ENCODE results near the gene MTNR1A. TPM values are rescaled to one million over a fixed set of nuclear protein-coding genes. Genes with fewer than 3 reads are reported as not detected.

MTNR1A gene
- total RNA-seq, 1 experiment from 2014 or later: 0.84 TPM

GRCh38 chr4:186561748-186562147 lies 6.4 kb upstream of the MTNR1A start:
- CTCF ChIA-PET: no interaction called here
- POLR2A ChIA-PET: no interaction called here
- H2AFZ ChIP-seq (ENCODE audit: low read depth, low read length, poor library complexity, severe bottlenecking): no peak overlapping the region
- RAD21 ChIA-PET (ENCODE audit: low non-redundant PET in 1 of 2, low total read pairs in 2 of 2, uncharacterized antibody in 2 of 2, unreplicated experiment in 2 of 2): no interaction called here
- no peaks in the 10 kb centered on the region for H3K36me3 ChIP-seq (ENCODE audit: control insufficient read depth in 1 of 2, insufficient read depth in 2 of 2, low read length in 2 of 2)
- no peak overlapping the region for H3K4me3 ChIP-seq (replicated peaks in 1 of 2; ENCODE audit: low read depth in 1 of 2, low read length in 2 of 2)
- no peak overlapping the region for H3K4me2 ChIP-seq (ENCODE audit: low read length)
- H4K20me1 ChIP-seq (ENCODE audit: insufficient read depth): no peaks in the 10 kb centered on the region
- TF ChIP-seq SP1 (IDR thresholded peaks at IDR 0.05; ENCODE audit: low read depth): no peak
- no peak for TF ChIP-seq ZFX (IDR thresholded peaks at IDR 0.05)
- no peak for TF ChIP-seq FOSL1 (IDR thresholded peaks at IDR 0.05; ENCODE audit: low read depth)
- no peak for TF ChIP-seq CBX3 (IDR thresholded peaks at IDR 0.05; ENCODE audit: low read depth)
- TF ChIP-seq SIN3A (IDR thresholded peaks at IDR 0.05; ENCODE audit: low read depth): no peak
- no peak for TF ChIP-seq EZH2phosphoT487 (IDR thresholded peaks at IDR 0.05; ENCODE audit: borderline replicate concordance)
- no peak for TF ChIP-seq RAD21 (IDR thresholded peaks at IDR 0.05; ENCODE audit: low read depth)
- no peak for TF ChIP-seq POLR2A (IDR thresholded peaks at IDR 0.05; ENCODE audit: borderline replicate concordance, extremely low read depth, insufficient read depth, insufficient read length)
- TF ChIP-seq EZH2 (IDR thresholded peaks at IDR 0.05): no peak
- TF ChIP-seq, protein P1, sequence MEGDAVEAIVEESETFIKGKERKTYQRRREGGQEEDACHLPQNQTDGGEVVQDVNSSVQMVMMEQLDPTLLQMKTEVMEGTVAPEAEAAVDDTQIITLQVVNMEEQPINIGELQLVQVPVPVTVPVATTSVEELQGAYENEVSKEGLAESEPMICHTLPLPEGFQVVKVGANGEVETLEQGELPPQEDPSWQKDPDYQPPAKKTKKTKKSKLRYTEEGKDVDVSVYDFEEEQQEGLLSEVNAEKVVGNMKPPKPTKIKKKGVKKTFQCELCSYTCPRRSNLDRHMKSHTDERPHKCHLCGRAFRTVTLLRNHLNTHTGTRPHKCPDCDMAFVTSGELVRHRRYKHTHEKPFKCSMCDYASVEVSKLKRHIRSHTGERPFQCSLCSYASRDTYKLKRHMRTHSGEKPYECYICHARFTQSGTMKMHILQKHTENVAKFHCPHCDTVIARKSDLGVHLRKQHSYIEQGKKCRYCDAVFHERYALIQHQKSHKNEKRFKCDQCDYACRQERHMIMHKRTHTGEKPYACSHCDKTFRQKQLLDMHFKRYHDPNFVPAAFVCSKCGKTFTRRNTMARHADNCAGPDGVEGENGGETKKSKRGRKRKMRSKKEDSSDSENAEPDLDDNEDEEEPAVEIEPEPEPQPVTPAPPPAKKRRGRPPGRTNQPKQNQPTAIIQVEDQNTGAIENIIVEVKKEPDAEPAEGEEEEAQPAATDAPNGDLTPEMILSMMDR (IDR thresholded peaks at IDR 0.05 in 2 of 3, conservative IDR thresholded peaks at IDR 0.05 in 1 of 3; ENCODE audit: borderline replicate concordance in 1 of 3, insufficient read depth in 1 of 3, low read depth in 2 of 3, low read length in 2 of 3): no peak
- TF ChIP-seq, protein P2, sequence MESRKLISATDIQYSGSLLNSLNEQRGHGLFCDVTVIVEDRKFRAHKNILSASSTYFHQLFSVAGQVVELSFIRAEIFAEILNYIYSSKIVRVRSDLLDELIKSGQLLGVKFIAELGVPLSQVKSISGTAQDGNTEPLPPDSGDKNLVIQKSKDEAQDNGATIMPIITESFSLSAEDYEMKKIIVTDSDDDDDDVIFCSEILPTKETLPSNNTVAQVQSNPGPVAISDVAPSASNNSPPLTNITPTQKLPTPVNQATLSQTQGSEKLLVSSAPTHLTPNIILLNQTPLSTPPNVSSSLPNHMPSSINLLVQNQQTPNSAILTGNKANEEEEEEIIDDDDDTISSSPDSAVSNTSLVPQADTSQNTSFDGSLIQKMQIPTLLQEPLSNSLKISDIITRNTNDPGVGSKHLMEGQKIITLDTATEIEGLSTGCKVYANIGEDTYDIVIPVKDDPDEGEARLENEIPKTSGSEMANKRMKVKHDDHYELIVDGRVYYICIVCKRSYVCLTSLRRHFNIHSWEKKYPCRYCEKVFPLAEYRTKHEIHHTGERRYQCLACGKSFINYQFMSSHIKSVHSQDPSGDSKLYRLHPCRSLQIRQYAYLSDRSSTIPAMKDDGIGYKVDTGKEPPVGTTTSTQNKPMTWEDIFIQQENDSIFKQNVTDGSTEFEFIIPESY (IDR thresholded peaks at IDR 0.05; ENCODE audit: extremely low read depth, insufficient replicate concordance, low read length): no peak
- TF ChIP-seq, protein P3, sequence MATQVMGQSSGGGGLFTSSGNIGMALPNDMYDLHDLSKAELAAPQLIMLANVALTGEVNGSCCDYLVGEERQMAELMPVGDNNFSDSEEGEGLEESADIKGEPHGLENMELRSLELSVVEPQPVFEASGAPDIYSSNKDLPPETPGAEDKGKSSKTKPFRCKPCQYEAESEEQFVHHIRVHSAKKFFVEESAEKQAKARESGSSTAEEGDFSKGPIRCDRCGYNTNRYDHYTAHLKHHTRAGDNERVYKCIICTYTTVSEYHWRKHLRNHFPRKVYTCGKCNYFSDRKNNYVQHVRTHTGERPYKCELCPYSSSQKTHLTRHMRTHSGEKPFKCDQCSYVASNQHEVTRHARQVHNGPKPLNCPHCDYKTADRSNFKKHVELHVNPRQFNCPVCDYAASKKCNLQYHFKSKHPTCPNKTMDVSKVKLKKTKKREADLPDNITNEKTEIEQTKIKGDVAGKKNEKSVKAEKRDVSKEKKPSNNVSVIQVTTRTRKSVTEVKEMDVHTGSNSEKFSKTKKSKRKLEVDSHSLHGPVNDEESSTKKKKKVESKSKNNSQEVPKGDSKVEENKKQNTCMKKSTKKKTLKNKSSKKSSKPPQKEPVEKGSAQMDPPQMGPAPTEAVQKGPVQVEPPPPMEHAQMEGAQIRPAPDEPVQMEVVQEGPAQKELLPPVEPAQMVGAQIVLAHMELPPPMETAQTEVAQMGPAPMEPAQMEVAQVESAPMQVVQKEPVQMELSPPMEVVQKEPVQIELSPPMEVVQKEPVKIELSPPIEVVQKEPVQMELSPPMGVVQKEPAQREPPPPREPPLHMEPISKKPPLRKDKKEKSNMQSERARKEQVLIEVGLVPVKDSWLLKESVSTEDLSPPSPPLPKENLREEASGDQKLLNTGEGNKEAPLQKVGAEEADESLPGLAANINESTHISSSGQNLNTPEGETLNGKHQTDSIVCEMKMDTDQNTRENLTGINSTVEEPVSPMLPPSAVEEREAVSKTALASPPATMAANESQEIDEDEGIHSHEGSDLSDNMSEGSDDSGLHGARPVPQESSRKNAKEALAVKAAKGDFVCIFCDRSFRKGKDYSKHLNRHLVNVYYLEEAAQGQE (IDR thresholded peaks at IDR 0.05; ENCODE audit: low read depth): no peak
- TF ChIP-seq ZNF274 (IDR thresholded peaks at IDR 0.05; ENCODE audit: low read depth, low read length): no peak
- no peak for TF ChIP-seq TCF7L2 (IDR thresholded peaks at IDR 0.05; ENCODE audit: borderline replicate concordance, extremely low read depth, insufficient read depth, insufficient read length)
- TF ChIP-seq ATF3 (IDR thresholded peaks at IDR 0.05): no peak
- no peak for TF ChIP-seq YY1 (IDR thresholded peaks at IDR 0.05; ENCODE audit: extremely low read depth, insufficient replicate concordance, low read depth, low read length)
- no peak overlapping the region for H3K9ac ChIP-seq (ENCODE audit: low read length)
- no peaks in the 10 kb centered on the region for H3K9me2 ChIP-seq (ENCODE audit: insufficient read depth)
- H3K27me3 ChIP-seq (ENCODE audit: insufficient read depth, low read length): no peaks in the 10 kb centered on the region
- BruUV-seq (replicated peaks): no TSS peak
- peaks cover 0 to 8% of the 10 kb centered on the region in 2 experiments; a peak in 1 of 4 replicates for H3K4me1 ChIP-seq (ENCODE audit: control insufficient read depth in 1 of 2, insufficient read depth in 2 of 2, low read length in 2 of 2)
- no peaks in the 10 kb centered on the region for H3K9me3 ChIP-seq (ENCODE audit: control insufficient read depth in 1 of 2, insufficient read depth in 1 of 2, low read depth in 1 of 2, low read length in 2 of 2)
- intact Hi-C loops (cut with micrococcal nuclease): no loop called here
- no peak overlapping the region for H3K27ac ChIP-seq (ENCODE audit: low read depth, low read length)
- no peak for DNase-seq (ENCODE audit: low read depth, low spot score)
- H3K79me2 ChIP-seq (ENCODE audit: insufficient read depth, low read length): no peaks in the 10 kb centered on the region
- no peak for ATAC-seq

Measured in HCT116 (cell line).